Measurements from ENCODE around the gene HOXC9.

- TF ChIP-seq GATA2 (IDR thresholded peaks at IDR 0.05; ENCODE audit: low read depth, low read length) (no peak), GATA3 (IDR thresholded peaks at IDR 0.05; ENCODE audit: low read depth, low read length) (no peak)
These were observed 40.2 kb downstream of the HOXC9 start for GRCh38 chr12:54040148-54040494.
